HL-60 (cell line): ENCODE measurements around the gene NAPB.
"Not testable (repeated sequence)": the region's sequence is repeated elsewhere in the genome, so short reads cannot be mapped to it uniquely, and the experiment has no call there.

Experiments used
- DNase-seq, 2 experiments: peaks; one replicate each; pipeline ENCODE4 v3.0.0-alpha.2; 2010 to 2020; ENCODE audit warnings: low read depth in 1 of 2, low spot score in 1 of 2
- H3K27ac ChIP-seq: fragments of 250-450 bp; sonication (Bioruptor Pico); replicated peaks from 2 replicates; pipeline ENCODE4 v1.5.1; 2020; ENCODE audit warnings: mild to moderate bottlenecking, moderate library complexity
- H3K27me3 ChIP-seq: fragments of 250-450 bp; sonication (Bioruptor Pico); 2 replicates; pipeline ENCODE4 v1.5.1; 2021; ENCODE audit warnings: mild to moderate bottlenecking, moderate library complexity; ENCODE audit not compliant: insufficient read depth, poor library complexity, severe bottlenecking
- H3K4me3 ChIP-seq: replicated peaks from 2 replicates; pipeline ENCODE4 v1.5.1; 2011; ENCODE audit warnings: mild to moderate bottlenecking, control low read depth, low read length; ENCODE audit not compliant: insufficient read depth
- GABPA ChIP-seq: IDR thresholded peaks from 2 replicates; pipeline ENCODE4 v1.6.1; 2012; ENCODE audit warnings: low read depth
- POLR2AphosphoS5 ChIP-seq: IDR thresholded peaks from 2 replicates; pipeline ENCODE4 v1.6.1; 2012; ENCODE audit warnings: low read depth
- SPI1 ChIP-seq: IDR thresholded peaks from 2 replicates; pipeline ENCODE4 v1.6.1; 2012; ENCODE audit warnings: low read depth, mild to moderate bottlenecking, borderline replicate concordance
- TF ChIP-seq, protein P1 (sequence below): IDR thresholded peaks from one replicate; pipeline ENCODE4 v1.5.1; 2011; ENCODE audit warnings: low read length, control low read depth, inconsistent platforms; ENCODE audit not compliant: insufficient read depth
- TF ChIP-seq, protein P2 (sequence below): IDR thresholded peaks from 2 replicates; pipeline ENCODE4 v1.6.1; 2012; ENCODE audit warnings: low read depth; ENCODE audit not compliant: insufficient replicate concordance

The NAPB gene

DNA sequence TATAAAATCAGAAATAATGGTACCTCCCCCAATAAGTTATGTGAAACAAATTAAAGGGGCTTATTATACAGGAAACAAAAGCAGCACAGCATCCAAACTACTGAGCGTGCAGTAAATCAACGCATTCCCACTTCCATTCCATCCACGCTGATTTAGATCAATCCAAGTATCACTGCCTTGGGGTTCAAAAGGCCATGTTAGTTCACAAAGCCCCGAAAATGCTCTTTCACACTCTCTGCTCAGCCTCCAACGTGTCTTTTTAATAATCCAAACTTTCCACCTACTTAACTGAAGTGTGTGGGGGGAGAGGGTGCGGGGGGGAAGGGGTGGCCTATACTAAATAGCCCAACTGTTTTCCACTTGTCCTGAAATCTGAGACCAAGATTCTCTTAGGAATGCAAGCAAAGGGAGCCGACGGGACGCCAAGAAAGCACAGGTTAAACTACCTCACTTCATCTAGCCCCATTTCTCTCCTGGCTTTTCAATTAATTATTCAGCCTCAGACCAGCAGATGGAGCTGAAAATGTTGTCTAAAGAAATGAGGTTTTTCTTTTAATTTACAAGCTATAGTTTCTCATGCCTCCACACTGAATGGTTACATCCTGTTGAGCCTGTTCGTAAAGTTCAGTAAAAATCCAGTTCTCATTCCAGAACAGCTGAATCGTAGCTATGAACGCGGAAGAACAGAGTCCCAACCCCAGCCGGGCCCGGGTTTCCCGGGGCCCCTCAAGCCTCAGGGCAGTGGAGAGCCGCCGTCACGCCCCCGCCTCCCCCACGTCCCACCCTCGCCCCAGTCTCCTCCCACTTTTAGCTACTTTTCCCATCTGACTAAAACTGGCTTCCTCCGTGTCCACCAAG is 71.7 kb downstream of the NAPB start:
- peak overlapping the region; percentile 90 for H3K27ac ChIP-seq
- TF ChIP-seq, protein P1, sequence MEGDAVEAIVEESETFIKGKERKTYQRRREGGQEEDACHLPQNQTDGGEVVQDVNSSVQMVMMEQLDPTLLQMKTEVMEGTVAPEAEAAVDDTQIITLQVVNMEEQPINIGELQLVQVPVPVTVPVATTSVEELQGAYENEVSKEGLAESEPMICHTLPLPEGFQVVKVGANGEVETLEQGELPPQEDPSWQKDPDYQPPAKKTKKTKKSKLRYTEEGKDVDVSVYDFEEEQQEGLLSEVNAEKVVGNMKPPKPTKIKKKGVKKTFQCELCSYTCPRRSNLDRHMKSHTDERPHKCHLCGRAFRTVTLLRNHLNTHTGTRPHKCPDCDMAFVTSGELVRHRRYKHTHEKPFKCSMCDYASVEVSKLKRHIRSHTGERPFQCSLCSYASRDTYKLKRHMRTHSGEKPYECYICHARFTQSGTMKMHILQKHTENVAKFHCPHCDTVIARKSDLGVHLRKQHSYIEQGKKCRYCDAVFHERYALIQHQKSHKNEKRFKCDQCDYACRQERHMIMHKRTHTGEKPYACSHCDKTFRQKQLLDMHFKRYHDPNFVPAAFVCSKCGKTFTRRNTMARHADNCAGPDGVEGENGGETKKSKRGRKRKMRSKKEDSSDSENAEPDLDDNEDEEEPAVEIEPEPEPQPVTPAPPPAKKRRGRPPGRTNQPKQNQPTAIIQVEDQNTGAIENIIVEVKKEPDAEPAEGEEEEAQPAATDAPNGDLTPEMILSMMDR, result peak; percentile 19
- TF ChIP-seq GABPA, result no peak
- DNase-seq, result peak in 1 of 2 experiments; percentile 77
- peak overlapping the region; percentile 80 for H3K4me3 ChIP-seq
- no peaks in the 10 kb centered on the region for H3K27me3 ChIP-seq

DNA sequence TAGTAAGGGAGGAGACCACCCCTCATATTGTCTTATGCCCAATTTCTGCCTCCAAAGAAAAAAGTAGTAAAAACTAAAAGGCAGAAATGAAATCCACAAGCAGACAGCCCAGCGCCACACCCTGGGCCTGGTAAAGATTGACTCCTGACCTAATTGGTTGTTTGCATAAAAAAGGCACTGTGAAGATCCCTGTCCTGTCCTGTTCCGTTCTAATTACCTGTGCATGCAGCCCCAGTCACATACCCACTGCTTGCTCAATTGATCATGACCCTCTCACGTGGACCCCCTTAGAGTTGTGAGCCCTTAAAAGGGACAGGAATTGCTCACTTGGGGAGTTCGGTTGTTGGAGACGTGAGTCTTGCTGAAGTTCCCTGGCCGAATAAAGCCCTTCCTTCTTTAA is 72.8 kb downstream of the NAPB start:
- H3K4me3 ChIP-seq, H3K27me3 ChIP-seq, DNase-seq, H3K27ac ChIP-seq: not testable (repeated sequence)

DNA sequence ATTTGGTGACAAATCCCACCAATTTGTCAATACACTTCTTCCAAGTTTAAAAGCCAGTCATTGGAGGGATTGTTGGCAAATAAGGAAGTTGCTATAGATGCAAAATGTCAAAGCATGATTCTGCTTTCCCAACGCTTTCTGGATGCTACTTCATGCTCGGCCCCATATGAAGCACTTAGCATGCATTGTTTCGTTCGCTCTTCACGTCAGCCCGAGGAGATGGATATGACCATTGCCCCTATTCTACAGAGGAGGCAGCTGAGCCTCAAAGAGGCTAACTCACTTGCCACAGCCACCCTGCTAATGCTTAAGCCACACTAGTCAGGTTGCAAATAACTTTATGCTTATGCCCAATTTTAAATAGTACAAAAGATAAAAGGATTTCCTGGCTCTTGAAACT is 73.5 kb downstream of the NAPB start:
- no peak for DNase-seq
- Histone ChIP-seq H3K27ac (no peak overlapping the region), H3K4me3 (no peak overlapping the region), H3K27me3 (no peaks in the 10 kb centered on the region)
- TF ChIP-seq, protein P2, sequence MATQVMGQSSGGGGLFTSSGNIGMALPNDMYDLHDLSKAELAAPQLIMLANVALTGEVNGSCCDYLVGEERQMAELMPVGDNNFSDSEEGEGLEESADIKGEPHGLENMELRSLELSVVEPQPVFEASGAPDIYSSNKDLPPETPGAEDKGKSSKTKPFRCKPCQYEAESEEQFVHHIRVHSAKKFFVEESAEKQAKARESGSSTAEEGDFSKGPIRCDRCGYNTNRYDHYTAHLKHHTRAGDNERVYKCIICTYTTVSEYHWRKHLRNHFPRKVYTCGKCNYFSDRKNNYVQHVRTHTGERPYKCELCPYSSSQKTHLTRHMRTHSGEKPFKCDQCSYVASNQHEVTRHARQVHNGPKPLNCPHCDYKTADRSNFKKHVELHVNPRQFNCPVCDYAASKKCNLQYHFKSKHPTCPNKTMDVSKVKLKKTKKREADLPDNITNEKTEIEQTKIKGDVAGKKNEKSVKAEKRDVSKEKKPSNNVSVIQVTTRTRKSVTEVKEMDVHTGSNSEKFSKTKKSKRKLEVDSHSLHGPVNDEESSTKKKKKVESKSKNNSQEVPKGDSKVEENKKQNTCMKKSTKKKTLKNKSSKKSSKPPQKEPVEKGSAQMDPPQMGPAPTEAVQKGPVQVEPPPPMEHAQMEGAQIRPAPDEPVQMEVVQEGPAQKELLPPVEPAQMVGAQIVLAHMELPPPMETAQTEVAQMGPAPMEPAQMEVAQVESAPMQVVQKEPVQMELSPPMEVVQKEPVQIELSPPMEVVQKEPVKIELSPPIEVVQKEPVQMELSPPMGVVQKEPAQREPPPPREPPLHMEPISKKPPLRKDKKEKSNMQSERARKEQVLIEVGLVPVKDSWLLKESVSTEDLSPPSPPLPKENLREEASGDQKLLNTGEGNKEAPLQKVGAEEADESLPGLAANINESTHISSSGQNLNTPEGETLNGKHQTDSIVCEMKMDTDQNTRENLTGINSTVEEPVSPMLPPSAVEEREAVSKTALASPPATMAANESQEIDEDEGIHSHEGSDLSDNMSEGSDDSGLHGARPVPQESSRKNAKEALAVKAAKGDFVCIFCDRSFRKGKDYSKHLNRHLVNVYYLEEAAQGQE, result no peak
- no peak for TF ChIP-seq POLR2AphosphoS5
- no peak for TF ChIP-seq GABPA
- TF ChIP-seq, protein P1, result no peak
- TF ChIP-seq SPI1, result no peak

DNA sequence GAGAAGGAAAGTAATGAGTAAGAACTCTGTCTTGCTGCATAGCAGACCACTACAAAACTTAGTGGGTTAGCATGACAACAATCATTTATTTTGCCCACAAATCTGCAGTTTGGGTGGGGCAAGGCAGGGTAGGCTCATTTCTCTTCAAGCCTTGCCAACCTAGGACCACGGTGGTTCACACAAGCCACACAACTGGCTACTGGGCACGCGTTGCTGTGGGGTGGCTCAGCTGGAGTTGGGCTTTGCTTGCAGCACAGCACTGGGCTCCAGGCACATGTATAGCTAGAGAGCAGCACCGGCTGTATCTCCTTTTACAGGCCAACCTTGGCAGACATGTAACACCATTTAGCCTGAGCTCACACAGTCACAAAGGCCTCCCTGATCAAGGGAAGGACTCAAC is 75.3 kb downstream of the NAPB start:
- Histone ChIP-seq H3K27me3 (no peaks in the 10 kb centered on the region), H3K4me3 (no peak overlapping the region), H3K27ac (no peak overlapping the region)
- DNase-seq, result no peak
- TF ChIP-seq SPI1 (no peak), POLR2AphosphoS5 (no peak), GABPA (no peak)
- TF ChIP-seq, protein P1, result no peak
- TF ChIP-seq, protein P2, result no peak
